Natural killer cell (primary cell): ENCODE data around the gene LRRC74B. TPM values are rescaled to one million over a fixed set of nuclear protein-coding genes. Genes with fewer than 3 reads are reported as not detected.

Source experiments
- ATAC-seq, 3 donors: fragments of 150-1000 bp in 2 of 3; fragments of 200-7000 bp in 1 of 3; cut with Tn5 transposase; 1 replicate in 1 of 3; 2 replicates in 2 of 3; pipeline ENCODE4 v1.10.0; 2021; ENCODE audit warnings: mild to moderate bottlenecking in 2 of 3, moderate library complexity in 2 of 3
- DNase-seq, 2 donors: peaks; one replicate each; pipeline versions ENCODE4 v3.0.0 to v3.0.0-alpha.2; 2013 to 2021; ENCODE audit warnings: mixed read lengths in 1 of 2
- H3K27ac ChIP-seq: one replicate; pipeline ENCODE4 v1.5.1; 2013; ENCODE audit warnings: mild to moderate bottlenecking, low read length
- H3K27me3 ChIP-seq: one replicate; pipeline ENCODE4 v1.6.1; 2013; ENCODE audit warnings: low read length; ENCODE audit not compliant: control insufficient read depth, insufficient read depth
- H3K36me3 ChIP-seq: one replicate; pipeline ENCODE4 v1.6.1; 2013; ENCODE audit warnings: low read length; ENCODE audit not compliant: control insufficient read depth, insufficient read depth
- H3K4me1 ChIP-seq: one replicate; pipeline ENCODE4 v1.6.1; 2013; ENCODE audit warnings: low read length; ENCODE audit not compliant: control insufficient read depth, insufficient read depth
- H3K4me3 ChIP-seq: one replicate; pipeline ENCODE4 v1.5.1; 2013; ENCODE audit warnings: low read length
- H3K9me3 ChIP-seq: one replicate; pipeline ENCODE4 v1.6.1; 2013; ENCODE audit warnings: low read length; ENCODE audit not compliant: control insufficient read depth, insufficient read depth
- H3K27ac Mint-ChIP-seq, 2 donors: one replicate each; pipeline ENCODE4 v1.8.0; 2022; ENCODE audit warnings: mild to moderate bottlenecking in 2 of 2, mixed read lengths in 2 of 2, moderate library complexity in 1 of 2
- H3K27me3 Mint-ChIP-seq, 2 donors: one replicate each; pipeline ENCODE4 v1.8.0; 2022; ENCODE audit warnings: low read depth in 2 of 2, mixed read lengths in 2 of 2
- H3K36me3 Mint-ChIP-seq: one replicate; pipeline ENCODE4 v1.8.0; 2022; ENCODE audit warnings: mixed read lengths
- H3K4me1 Mint-ChIP-seq, 2 donors: one replicate each; pipeline ENCODE4 v1.8.0; 2022; ENCODE audit warnings: mixed read lengths in 2 of 2
- H3K4me3 Mint-ChIP-seq: one replicate; pipeline ENCODE4 v1.8.0; 2022; ENCODE audit warnings: mild to moderate bottlenecking, moderate library complexity, mixed read lengths
- H3K9me3 Mint-ChIP-seq, 2 donors: one replicate each; pipeline ENCODE4 v1.8.0; 2022; ENCODE audit warnings: mixed read lengths in 2 of 2
- WGBS: methylation state at CpG from one replicate; pipeline ENCODE4 v1.1.7; 2013; ENCODE audit warnings: missing lambda C conversion rate; ENCODE audit not compliant: insufficient coverage; 5-methylcytosine and 5-hydroxymethylcytosine counted together
- intact Hi-C: fragments of 100-400 bp; cut with micrococcal nuclease; formaldehyde crosslinking; loops from one replicate; pipeline ENCODE4 v1.14.2; 2022
- total RNA-seq, 4 donors: library from RNA; stranded (reverse); fragments of 120-200 nt in 1 of 4; gene quantifications; one replicate each; pipeline versions ENCODE4 v1.2.3 to v1.2.4, GENCODE V29; 2013 to 2022
- TF ChIP-seq, protein P1 (sequence below): fragments of 200-600 bp; IDR thresholded peaks from one replicate; pipeline ENCODE4 v1.8.0; 2022; ENCODE audit warnings: antibody characterized with exemption

The LRRC74B gene
- total RNA-seq, 3 donors from 2014 or later (not counting 1 experiment from before 2014, with no cell fraction given): 0.11 TPM; not detected in 2

DNA sequence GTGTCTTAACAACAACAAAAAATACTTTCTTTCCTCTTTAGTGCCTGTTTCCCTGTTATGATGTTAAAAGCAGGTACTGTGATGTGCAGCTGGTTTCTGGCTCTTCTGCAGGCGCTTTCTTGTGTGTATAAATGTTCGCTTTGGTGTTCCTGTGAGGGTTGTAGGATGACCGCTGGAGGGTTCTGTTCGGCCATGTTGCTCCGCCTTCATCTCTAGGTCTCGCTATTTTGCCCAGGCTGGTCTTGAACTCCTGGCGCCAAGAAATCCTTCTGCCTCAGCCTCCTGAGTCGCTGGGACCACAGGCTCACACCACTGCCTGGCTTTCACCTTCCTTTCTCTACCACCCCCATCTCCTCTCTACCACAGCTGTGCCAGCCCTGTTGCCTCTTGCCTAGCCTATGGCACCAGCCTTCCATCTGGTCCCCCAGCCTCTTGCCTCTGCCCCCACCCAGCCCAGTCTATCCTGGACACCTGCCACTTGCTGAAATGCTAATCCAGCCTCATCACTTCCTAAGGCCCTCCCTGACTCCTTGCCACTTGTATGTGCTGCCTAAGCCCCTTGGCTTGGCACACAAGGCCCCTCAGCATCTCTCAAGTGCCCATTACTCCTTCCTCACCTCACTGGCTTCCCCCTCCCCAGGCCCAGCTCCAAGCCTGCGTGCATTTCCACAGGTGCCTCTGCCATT, 5.5 kb downstream of the LRRC74B start:
- Mint-ChIP-seq H3K27ac (no peak overlapping the region), H3K27me3 (peaks cover 0 to 8% of the 10 kb centered on the region in 2 donors), H3K4me3 (no peak overlapping the region), H3K36me3 (no peaks in the 10 kb centered on the region), H3K4me1 (peaks cover 0 to 9% of the 10 kb centered on the region in 2 donors), H3K9me3 (no peaks in the 10 kb centered on the region)
- intact Hi-C loops: no loop called here
- TF ChIP-seq, protein P1, sequence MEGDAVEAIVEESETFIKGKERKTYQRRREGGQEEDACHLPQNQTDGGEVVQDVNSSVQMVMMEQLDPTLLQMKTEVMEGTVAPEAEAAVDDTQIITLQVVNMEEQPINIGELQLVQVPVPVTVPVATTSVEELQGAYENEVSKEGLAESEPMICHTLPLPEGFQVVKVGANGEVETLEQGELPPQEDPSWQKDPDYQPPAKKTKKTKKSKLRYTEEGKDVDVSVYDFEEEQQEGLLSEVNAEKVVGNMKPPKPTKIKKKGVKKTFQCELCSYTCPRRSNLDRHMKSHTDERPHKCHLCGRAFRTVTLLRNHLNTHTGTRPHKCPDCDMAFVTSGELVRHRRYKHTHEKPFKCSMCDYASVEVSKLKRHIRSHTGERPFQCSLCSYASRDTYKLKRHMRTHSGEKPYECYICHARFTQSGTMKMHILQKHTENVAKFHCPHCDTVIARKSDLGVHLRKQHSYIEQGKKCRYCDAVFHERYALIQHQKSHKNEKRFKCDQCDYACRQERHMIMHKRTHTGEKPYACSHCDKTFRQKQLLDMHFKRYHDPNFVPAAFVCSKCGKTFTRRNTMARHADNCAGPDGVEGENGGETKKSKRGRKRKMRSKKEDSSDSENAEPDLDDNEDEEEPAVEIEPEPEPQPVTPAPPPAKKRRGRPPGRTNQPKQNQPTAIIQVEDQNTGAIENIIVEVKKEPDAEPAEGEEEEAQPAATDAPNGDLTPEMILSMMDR: no peak
- no peaks in the 10 kb centered on the region for H3K27me3 ChIP-seq
- H3K36me3 ChIP-seq: no peaks in the 10 kb centered on the region
- H3K4me3 ChIP-seq: no peak overlapping the region
- H3K9me3 ChIP-seq: no peaks in the 10 kb centered on the region
- DNase-seq (no peak), ATAC-seq (no peak)
- no peak overlapping the region for H3K27ac ChIP-seq
- peaks cover 9% of the 10 kb centered on the region for H3K4me1 ChIP-seq
- WGBS: 84% methylated on average over 9 of the region's 9 CpGs

GRCh38 chr22:21051831-21052400, 6.2 kb downstream of the LRRC74B start:
- intact Hi-C loops: no loop called here
- no peak overlapping the region for H3K4me3 Mint-ChIP-seq
- no peaks in the 10 kb centered on the region for H3K27me3 ChIP-seq
- H3K36me3 Mint-ChIP-seq: no peaks in the 10 kb centered on the region
- no peaks in the 10 kb centered on the region for H3K36me3 ChIP-seq
- no peak overlapping the region for H3K4me3 ChIP-seq
- no peaks in the 10 kb centered on the region for H3K9me3 Mint-ChIP-seq
- WGBS: 79% methylated on average over 8 of the region's 8 CpGs
- TF ChIP-seq, protein P1: no peak
- ATAC-seq (no peak), DNase-seq (no peak)
- no peak overlapping the region for H3K27ac ChIP-seq
- H3K9me3 ChIP-seq: no peaks in the 10 kb centered on the region
- peaks cover 0 to 13% of the 10 kb centered on the region in 2 donors for H3K27me3 Mint-ChIP-seq
- peaks cover 4 to 15% of the 10 kb centered on the region in 2 donors for H3K4me1 Mint-ChIP-seq
- peaks cover 10% of the 10 kb centered on the region for H3K4me1 ChIP-seq
- no peak overlapping the region for H3K27ac Mint-ChIP-seq

GRCh38 chr22:21052715-21053459, 7.1 kb downstream of the LRRC74B start:
- intact Hi-C loops: no loop called here
- no peak overlapping the region for H3K27ac Mint-ChIP-seq
- H3K4me1 Mint-ChIP-seq: peaks cover 5 to 15% of the 10 kb centered on the region in 2 donors
- no peak overlapping the region for H3K27ac ChIP-seq
- no peak overlapping the region for H3K4me3 ChIP-seq
- 82% methylated on average over 8 of the region's 8 CpGs for WGBS
- H3K9me3 Mint-ChIP-seq: no peaks in the 10 kb centered on the region
- TF ChIP-seq, protein P1: no peak
- H3K4me1 ChIP-seq: peaks cover 10% of the 10 kb centered on the region
- H3K27me3 Mint-ChIP-seq: peaks cover 0 to 13% of the 10 kb centered on the region in 2 donors
- H3K27me3 ChIP-seq: no peaks in the 10 kb centered on the region
- H3K36me3 Mint-ChIP-seq: no peaks in the 10 kb centered on the region
- no peaks in the 10 kb centered on the region for H3K36me3 ChIP-seq
- no peak for DNase-seq
- H3K4me3 Mint-ChIP-seq: no peak overlapping the region
- H3K9me3 ChIP-seq: no peaks in the 10 kb centered on the region
- no peak for ATAC-seq
